Neural cell (in vitro differentiated cells): ENCODE data around the gene HSF5.

ENCODE experiments used
- EZH2 ChIP-seq: fragments of 200-600, 300-800 bp; shearing (Covaris generic), sonication (generic); IDR thresholded peaks from 2 replicates; pipeline ENCODE4 v1.6.1; 2014; ENCODE audit warnings: antibody characterized with exemption, low read length, borderline replicate concordance, mild to moderate bottlenecking; ENCODE audit not compliant: insufficient read depth, poor library complexity, severe bottlenecking
- POLR2AphosphoS5 ChIP-seq: IDR thresholded peaks from 2 replicates; pipeline ENCODE4 v1.6.1; 2012
- RAD21 ChIP-seq: fragments of 450-650 bp; conservative IDR thresholded peaks from 2 replicates; pipeline ENCODE4 v1.6.1; 2014; ENCODE audit warnings: antibody characterized with exemption, mild to moderate bottlenecking, moderate library complexity
- TF ChIP-seq, protein P1 (sequence below): fragments of 450-650 bp; IDR thresholded peaks from 2 replicates; pipeline ENCODE4 v1.5.1; 2014; ENCODE audit warnings: antibody characterized with exemption, mild to moderate bottlenecking, moderate library complexity; ENCODE audit not compliant: poor library complexity, severe bottlenecking

DNA sequence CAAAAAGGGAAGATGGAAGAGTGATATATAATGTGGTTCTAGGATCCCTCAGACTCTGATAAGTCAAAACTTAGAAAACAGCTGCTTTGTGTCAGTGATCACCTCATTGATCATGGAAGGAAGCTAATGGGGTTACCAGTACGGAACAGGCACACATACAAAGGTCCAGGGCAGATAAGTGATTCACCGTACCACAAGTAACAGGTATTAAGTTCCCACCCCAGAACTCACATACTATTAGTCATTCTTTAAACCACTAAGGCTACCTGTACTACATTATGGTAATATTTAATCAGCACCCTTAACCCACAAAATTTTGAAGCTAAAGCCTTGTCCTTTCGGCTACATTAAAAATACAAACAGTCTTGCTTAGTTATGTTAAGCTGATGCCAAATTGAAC lies 88.2 kb downstream of the HSF5 start:
- TF ChIP-seq, protein P1, sequence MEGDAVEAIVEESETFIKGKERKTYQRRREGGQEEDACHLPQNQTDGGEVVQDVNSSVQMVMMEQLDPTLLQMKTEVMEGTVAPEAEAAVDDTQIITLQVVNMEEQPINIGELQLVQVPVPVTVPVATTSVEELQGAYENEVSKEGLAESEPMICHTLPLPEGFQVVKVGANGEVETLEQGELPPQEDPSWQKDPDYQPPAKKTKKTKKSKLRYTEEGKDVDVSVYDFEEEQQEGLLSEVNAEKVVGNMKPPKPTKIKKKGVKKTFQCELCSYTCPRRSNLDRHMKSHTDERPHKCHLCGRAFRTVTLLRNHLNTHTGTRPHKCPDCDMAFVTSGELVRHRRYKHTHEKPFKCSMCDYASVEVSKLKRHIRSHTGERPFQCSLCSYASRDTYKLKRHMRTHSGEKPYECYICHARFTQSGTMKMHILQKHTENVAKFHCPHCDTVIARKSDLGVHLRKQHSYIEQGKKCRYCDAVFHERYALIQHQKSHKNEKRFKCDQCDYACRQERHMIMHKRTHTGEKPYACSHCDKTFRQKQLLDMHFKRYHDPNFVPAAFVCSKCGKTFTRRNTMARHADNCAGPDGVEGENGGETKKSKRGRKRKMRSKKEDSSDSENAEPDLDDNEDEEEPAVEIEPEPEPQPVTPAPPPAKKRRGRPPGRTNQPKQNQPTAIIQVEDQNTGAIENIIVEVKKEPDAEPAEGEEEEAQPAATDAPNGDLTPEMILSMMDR, result no peak
- TF ChIP-seq POLR2AphosphoS5, result no peak
- no peak for TF ChIP-seq RAD21
- no peak for TF ChIP-seq EZH2
